ENCODE measurements around the gene DERL3.
"Not testable (repeated sequence)": the region's sequence is repeated elsewhere in the genome, so short reads cannot be mapped to it uniquely, and the experiment has no call there.

The DERL3 gene

DNA sequence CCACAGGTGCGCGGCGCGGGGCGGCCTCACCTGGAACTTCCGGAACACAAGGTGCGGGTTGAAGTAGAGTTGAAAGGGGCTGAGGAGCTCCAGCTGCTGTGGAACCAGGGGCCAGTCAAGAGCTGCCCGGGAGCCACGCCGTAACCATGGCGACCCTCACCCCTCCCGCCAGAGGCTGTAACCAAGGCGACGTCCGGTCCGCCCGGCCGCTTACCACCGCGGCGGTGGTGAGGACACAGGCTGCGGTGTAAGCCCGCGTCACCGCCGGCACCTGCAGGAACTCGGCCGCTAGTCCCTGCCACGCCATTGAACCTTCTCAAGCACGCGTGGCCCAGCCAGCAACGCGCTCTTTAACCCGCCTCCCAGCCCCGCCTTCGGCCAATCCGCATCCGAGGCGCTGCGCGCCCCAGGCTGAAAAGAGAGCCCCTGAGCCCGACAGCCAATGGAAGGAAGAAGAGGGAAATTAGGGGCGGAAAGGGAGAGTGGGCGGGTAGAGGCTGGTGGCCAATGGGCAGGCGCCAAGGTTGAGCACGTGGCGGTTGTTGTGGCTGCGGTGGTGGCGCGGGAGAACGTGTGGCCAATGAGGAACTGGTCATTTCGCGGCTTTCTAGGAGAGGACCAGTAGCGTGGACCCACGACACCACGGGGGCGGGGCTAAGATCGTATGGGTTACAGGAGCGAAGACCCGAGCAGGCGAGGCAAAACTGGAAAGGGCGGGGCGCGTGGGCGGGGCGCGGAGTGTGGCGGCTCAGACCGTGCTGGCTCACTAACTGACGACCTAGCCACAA lies at the start of gene DERL3:
DERL3 (minus strand) TSS at position 326 of the 788 bp plus-strand sequence; CDS start at position 307, 19 bp downstream.
- peak; percentile 92 for DNase-seq (ENCODE audit: low read depth)

DNA sequence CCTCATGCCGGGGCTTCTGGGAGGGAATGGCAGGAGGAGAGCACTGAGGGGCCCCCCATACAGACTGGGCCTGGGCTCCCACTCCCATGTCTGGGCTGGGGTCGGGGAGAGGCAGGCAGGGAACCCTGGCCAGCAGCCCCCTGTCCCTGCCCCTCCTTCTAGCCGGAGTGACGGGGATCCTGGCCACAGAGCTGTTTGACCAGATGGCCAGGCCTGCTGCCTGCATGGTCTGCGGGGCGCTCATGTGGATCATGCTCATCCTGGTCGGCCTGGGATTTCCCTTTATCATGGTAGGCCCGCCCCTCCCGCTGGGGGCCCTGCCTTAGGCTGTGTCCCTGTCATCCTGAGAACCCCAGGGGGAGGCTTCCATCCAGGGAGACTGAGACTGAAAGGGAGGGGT lies 45.3 kb upstream of the DERL3 start:
- DNase-seq (ENCODE audit: low read depth), result no peak

- no peak for DNase-seq (ENCODE audit: low read depth)
Observed at GRCh38 chr22:23883658-23884057, 44.9 kb upstream of the DERL3 start.

DNA sequence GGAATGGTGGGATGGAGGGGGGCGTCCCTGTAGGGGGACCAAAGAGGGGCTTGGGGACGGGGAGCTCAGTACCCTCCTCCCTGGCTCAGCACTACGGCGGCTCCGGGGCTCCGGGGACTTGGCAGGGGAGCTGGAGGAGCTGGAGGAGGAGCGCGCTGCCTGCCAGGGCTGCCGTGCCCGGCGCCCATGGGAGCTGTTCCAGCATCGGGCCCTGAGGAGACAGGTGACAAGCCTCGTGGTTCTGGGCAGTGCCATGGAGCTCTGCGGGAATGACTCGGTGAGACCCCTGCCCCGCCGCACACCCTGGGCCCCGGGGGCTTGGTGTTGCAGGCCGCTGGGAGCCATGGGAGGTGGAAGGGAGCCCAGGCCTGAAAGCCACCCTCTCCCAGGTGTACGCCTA lies 43.6 kb upstream of the DERL3 start:
- DNase-seq (ENCODE audit: low read depth), result no peak

DNA sequence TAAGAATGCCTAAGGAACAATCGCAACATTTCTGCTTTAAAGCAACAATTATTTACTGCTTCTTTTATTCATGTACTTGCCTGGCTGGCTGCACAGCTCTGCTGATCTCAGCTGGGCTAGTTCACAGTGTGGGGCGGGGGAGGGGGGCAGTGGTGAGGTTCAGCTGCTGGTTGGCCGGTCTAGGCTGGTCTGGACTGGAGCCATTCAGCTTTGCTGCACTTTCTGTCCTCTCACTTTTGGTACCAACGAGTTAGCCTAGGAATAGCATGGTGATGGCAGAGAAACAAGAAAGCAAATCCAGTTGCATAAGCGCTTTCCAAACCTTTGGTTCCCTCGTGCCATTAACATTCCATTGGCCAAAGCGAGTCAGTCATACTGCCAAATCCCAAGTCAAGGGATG lies 39.4 kb upstream of the DERL3 start:
- no peak for DNase-seq (ENCODE audit: low read depth)

DNA sequence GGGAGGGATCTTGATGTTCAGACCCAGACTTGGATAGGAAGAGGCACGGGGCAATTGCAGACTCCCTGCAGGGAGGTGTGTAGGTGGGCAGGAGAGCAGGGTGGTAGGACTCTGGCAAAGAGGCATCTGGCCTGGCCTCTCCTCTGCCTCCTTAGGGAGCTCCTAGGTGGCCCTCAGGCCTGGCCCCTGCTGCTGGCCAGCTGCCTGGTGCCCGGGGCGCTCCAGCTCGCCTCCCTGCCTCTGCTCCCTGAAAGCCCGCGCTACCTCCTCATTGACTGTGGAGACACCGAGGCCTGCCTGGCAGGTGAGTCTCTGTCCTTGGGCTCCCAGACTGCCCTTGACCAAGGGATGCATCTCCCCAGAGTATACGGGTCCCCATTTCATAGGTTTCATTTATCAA lies 38.8 kb upstream of the DERL3 start:
- no peak for DNase-seq (ENCODE audit: low read depth)

- DNase-seq (ENCODE audit: low read depth), result no peak
Observed at GRCh38 chr22:23875801-23876200, 37.0 kb upstream of the DERL3 start.

DNA sequence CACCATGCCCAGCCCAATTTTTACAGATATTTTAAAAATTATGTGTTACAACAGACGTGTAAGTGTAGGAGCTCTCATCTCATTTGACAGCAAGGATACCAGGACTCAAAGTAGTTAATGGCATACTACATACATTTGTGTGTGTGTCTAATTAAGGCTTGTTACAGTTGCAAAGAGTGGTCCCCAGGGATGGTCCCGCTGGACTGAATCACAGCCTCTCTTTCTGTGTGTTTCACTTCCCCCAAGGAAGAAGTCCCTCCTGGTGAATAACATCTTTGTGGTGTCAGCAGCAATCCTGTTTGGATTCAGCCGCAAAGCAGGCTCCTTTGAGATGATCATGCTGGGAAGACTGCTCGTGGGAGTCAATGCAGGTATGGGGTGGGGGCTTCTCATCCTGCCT lies 36.1 kb upstream of the DERL3 start:
- no peak for DNase-seq (ENCODE audit: low read depth)

DNA sequence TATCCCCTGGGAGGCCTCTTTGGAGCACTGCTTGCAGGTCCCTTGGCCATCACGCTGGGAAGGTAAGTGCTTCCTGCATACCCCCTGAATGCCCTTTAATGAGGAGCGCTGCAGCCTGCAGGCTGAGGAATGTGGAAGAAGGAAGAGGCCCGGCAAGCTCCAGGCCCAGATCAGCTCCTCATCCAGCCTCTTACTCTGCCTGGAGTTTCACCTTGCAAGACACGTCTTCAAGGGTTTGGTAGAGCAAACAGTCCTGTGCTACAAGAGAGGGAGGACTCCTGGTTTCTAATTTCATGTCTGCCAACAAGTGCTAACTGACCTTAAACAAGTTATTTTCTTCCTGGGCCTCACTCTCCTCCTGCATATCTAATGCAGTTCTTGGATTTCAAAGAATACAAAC lies 29.8 kb upstream of the DERL3 start:
- DNase-seq (ENCODE audit: low read depth), result no peak

- not testable (repeated sequence) for DNase-seq (ENCODE audit: low read depth)
Observed at GRCh38 chr22:23864499-23865154, 25.8 kb upstream of the DERL3 start.

- peak; percentile 25 for DNase-seq (ENCODE audit: low read depth)
Observed at GRCh38 chr22:23862103-23862502, 23.3 kb upstream of the DERL3 start.

DNA sequence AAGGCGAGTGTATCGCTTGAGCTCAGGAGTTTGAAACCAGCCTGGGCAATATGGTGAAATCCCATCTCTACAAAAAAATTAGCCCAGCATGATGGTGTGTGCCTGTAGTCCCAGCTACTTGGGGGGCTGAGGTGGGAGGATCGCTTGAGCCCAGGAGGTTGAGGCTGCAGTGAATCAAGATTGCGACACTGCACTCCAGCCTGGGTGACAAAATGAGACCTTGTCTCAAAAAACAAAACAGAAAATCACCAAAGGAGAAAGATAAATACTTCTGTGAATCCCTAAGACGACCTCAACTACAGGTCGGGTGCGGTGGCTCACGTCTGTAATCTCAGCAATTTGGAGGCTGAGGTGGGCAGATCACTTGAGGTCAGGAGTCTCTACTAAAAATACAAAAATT lies 21.4 kb upstream of the DERL3 start:
- DNase-seq (ENCODE audit: low read depth), result not testable (repeated sequence)

DNA sequence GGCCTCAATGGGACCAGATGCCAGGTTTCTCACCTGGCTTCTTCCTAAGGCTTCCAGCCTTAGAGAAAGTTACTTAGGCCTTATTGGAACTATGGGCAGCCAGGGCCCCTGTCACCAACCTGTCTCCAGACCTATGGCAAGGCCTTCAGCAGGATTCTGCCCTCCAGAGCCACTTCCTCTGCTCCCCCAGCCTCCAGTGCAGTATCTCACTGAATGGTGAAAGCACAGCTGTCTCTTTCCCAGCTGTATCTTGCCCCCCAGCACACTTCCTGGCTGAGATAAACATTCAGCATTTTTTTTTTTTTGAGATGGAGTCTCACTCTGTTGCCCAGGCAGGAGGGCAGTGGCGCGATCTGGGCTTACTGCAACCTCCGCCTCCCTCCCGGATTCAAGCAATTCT lies 20.4 kb upstream of the DERL3 start:
- no peak for DNase-seq (ENCODE audit: low read depth)

DNA sequence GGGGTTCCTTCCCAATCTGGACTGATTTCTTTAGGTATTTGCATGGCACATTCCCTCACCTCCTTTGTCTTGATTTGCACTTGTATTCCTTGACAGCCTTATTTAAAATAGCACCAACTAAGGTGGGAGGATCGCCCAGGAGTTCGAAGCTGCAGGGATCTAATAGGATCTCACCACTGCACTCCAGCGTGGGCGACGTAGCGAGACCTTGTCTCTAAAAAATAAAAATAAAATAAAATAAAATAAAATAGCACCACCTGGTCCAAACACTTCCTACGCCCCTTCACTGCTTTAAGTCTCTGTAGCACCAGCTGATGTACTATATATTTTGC lies 19.6 kb upstream of the DERL3 start:
- no peak for DNase-seq (ENCODE audit: low read depth)

GRCh38 chr22:23857606-23858483 lies 19.0 kb upstream of the DERL3 start, which contains the start of gene SLC2A11:
TSS of gene SLC2A11 (plus strand) at chr22:23857875. CDS start at chr22:23858000, 125 bp downstream.
- peak; percentile 93 for DNase-seq (ENCODE audit: low read depth)

DNA sequence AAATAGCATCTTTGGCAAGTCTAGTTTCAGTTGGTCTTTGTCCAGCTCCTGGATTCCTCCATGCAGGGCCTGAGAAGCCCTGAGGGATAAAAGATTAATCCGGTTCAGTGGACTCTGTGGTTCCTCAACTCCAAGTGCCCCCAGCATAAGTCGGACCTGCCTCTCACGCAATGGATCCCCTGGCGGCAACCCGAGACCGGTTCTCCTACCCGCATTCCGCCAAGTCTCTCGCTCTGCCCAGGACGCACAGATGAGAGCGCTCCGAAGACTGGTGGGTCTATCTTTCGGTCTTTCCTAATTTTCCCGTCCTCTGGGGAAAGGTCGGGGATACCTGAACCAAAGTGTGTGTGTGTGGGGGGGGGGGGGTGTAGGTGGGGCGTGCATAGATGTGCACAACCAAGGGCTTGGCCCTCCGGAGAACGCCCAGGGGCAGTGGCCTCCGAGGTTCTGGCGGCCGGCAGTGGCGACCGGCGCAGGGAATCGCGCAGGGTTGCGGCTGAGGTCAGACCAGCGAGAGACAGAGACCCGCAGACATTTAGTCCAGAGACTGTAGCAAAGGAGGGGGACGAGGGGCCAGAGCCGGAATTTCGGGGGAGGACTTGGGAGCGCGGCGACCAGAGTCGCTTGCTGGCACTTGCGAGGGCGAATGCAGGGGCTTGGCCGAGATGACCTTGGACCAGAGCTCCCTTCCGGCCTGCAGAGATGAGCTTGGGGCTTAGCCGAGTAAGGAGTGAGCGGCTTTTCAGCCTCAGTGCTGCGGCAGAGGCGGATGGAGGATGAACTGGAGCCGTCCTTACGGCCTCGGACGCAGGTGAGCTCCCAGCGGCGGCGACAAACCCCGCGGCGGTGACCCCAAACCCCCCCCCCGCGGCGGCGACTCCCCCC lies 18.2 kb upstream of the DERL3 start:
- DNase-seq (ENCODE audit: low read depth), result no peak

GRCh38 chr22:23850136-23850611 lies 11.4 kb upstream of the DERL3 start:
- DNase-seq (ENCODE audit: low read depth), result no peak

DNA sequence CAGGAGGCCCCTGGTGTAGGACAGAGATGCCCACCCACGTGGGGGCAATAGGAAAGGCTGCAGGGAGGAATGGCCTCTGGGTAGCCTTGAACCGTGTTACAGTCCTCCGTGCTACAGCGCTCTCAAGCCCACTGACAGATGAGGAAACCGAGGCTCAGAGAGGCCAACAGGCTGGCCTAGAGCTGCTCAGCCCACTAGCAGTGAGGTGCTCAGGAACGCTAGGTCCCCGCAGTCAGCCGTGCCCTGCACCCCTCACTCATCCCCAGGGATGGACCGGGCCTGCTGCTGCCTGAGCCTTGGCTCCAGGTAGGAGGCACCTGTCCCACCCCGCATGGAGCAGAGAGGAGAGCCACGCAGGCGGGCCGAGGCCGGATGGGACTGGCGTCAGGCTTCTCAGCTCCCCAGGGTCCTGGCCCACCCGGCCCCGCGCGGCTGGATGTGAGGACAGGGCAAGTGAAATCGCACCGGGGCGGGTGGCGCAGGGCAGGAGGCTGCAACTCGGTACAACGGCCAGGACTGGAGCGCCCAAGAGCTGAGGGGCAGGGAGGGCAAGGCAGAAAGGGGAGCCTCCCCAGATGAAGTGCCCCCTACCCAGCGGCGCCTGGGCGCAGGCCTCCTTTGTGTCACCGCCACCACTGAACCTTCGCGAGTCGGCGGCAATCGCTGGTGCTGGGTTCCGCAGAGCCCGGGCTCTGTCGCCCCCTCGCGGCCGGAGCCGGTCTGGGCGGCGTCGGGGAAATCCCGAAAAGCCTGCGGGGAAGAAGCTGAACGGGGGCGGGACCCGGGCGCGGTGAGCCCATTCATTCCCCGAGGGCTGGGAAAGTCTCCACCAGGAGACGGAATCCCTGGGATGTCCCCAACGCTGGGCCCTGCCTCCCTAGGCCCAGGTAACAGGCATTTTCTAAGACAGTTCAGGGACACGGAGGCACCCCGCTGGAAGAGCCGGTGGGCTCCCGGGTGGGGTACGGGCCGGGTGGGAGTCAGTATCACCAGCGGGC lies 10.5 kb upstream of the DERL3 start:
- DNase-seq (ENCODE audit: low read depth), result peak; percentile 88

GRCh38 chr22:23847991-23848864 lies 9.4 kb upstream of the DERL3 start:
- DNase-seq (ENCODE audit: low read depth), result no peak
